GM21515 (cell line): Measurements from ENCODE around the gene PRMT7.

Experiments
- ATAC-seq: cut with Tn5 transposase; IDR thresholded peaks from one replicate; pipeline ENCODE4 v1.9.1; 2021; ENCODE audit not compliant: unreplicated experiment

The PRMT7 gene

GRCh38 chr16:68310774-68311511, at the start of gene PRMT7, which contains the start of gene SLC7A6OS:
PRMT7 (plus strand) TSS chr16:68311019; CDS start chr16:68315980, 4,961 bp downstream.
SLC7A6OS (minus strand) TSS chr16:68310946; CDS start chr16:68310926, 20 bp downstream.
- peak; percentile 95 for ATAC-seq

GRCh38 chr16:68263559-68264127, 47.2 kb upstream of the PRMT7 start:
- no peak for ATAC-seq

GRCh38 chr16:68264128-68265077, 46.4 kb upstream of the PRMT7 start, which contains the start of gene SLC7A6:
SLC7A6 (plus strand) TSS chr16:68264526; CDS start chr16:68274727, 10,201 bp downstream.
- peak; percentile 54 for ATAC-seq

- peak; percentile 10 for ATAC-seq
These were observed 45.5 kb upstream of the PRMT7 start for GRCh38 chr16:68265078-68265920.

GRCh38 chr16:68267612-68268405, 43.0 kb upstream of the PRMT7 start:
- ATAC-seq: no peak

GRCh38 chr16:68269793-68270192, 41.0 kb upstream of the PRMT7 start:
- no peak for ATAC-seq

DNA sequence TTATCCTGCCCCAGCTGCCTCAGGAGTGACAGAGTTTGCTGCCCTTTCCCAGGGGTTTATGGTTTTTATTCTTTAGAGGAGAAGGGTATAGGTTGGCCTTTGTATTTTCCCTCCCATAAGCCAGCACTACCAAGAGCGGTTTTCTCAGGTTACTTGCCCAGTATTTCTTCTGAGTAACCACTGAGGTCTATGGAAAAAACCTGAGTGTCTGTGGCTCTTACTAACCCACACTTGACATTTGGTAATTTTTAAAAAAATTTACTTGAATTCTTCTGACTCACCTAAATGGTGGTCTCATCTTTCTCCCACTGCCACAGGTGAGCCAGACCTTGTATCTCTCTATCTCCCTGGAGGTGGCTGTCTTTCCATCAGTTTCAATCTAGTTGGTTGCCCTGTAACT, 40.5 kb upstream of the PRMT7 start:
- ATAC-seq: no peak

GRCh38 chr16:68272507-68273209, 38.2 kb upstream of the PRMT7 start:
- ATAC-seq: no peak

GRCh38 chr16:68273459-68273858, 37.4 kb upstream of the PRMT7 start:
- ATAC-seq: no peak

DNA sequence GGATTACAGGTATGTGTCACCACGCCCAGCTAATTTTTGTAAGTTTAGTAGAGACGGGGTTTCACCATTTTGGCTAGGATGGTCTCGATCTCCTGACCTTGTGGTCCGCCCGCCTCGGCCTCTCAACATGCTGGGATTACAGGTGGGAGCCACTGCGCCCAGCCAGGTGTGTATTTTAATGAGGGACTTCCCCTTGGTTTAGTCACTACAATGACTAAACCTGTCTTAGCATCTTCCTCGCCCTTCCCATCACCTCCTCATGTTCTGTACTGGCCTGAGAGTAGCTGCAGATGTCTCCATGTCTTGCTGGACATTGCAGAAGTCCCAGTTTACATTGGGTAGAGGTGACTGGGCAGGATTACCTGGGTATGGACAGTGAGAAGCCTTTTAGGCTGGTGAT, 36.9 kb upstream of the PRMT7 start:
- no peak for ATAC-seq

DNA sequence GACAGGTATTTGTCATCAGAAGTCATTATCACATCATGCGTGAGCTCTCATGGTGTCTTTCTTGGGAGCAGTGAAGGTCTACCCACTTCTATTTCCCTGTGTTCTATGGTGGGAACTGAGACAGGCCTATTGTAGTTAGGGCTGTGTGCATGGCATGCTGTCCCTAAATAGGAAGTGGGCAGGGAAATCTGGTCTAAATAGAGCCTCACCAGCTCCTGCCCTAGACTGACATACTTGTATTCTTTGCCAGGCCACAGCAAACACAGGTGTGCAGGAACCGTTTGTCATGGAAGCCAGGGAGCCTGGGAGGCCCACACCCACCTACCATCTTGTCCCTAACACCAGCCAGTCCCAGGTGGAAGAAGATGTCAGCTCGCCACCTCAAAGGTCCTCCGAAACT, 36.4 kb upstream of the PRMT7 start:
- ATAC-seq: no peak

GRCh38 chr16:68275611-68276191, 35.1 kb upstream of the PRMT7 start:
- ATAC-seq: no peak

DNA sequence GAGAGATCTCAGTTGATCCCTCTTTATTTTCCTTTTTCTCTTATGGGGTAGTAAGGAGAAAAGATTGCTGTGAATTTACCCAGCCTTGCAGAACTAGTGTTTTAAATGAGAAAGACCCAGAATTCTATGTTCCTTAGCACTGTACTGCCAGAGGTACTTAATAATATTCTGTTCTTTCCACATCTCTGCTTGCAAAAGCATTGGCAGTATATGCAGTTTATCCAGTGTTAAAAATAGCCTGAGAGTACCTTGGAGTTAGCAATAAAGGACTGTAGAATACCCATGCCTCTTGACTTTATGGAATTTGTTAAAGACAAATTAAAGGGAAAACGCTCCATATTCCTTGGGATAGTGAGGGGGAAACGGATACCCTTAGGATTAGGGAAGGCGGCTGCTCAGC, 34.6 kb upstream of the PRMT7 start:
- ATAC-seq: no peak

GRCh38 chr16:68279726-68280558, 30.9 kb upstream of the PRMT7 start:
- ATAC-seq: no peak

GRCh38 chr16:68281368-68282063, 29.3 kb upstream of the PRMT7 start:
- no peak for ATAC-seq

DNA sequence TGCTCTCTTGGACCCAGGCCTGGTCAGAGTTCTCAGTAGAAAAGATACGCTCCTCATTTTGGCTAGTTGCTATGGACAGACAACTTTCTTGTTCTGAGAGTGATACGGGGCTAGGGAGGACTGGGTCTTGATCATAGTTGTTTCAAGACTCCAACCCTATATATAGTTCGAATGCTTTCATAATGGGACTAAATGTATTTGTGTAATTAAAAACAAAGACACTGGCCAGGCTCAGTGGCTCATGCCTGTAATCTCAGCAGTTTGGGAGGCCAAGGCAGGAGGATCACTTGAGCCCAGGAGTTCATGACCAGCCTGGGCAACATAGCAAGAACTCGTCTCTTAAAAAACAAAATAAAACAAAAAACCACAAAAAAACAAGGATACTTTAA, 28.8 kb upstream of the PRMT7 start:
- ATAC-seq: no peak

- ATAC-seq: no peak
These were observed 27.5 kb upstream of the PRMT7 start for GRCh38 chr16:68283346-68283745.
